GM12878 (cell line): Measurements from ENCODE around the gene SERPINB13. TPM values are rescaled to one million over a fixed set of nuclear protein-coding genes. Genes with fewer than 3 reads are reported as not detected.

ENCODE experiments used
- EP300 ChIP-seq, 2 experiments: fragments of 150-350 bp in 1 of 2; IDR thresholded peaks; 2 replicates each; pipeline ENCODE4 v1.6.1; 2011 to 2012; ENCODE audit warnings: low read depth in 2 of 2, low read length in 2 of 2, borderline replicate concordance in 1 of 2, improper control_type of control experiment in 1 of 2, inconsistent platforms in 1 of 2; ENCODE audit not compliant: control insufficient read depth in 1 of 2
- ESRRA ChIP-seq: IDR thresholded peaks from 2 replicates; pipeline ENCODE4 v1.6.1; 2012; ENCODE audit warnings: mild to moderate bottlenecking, low read length, improper control_type of control experiment
- ETV6 ChIP-seq, 2 experiments: fragments of 450-650 bp in 1 of 2; IDR thresholded peaks in 1 of 2; conservative IDR thresholded peaks in 1 of 2; 2 replicates each; pipeline ENCODE4 v1.6.1; 2014; ENCODE audit warnings: antibody characterized with exemption in 1 of 2, borderline replicate concordance in 1 of 2, low read depth in 1 of 2, mild to moderate bottlenecking in 1 of 2, moderate library complexity in 1 of 2
- IKZF1 ChIP-seq: fragments of 450-650 bp; conservative IDR thresholded peaks from 2 replicates; pipeline ENCODE4 v1.6.1; 2017; ENCODE audit warnings: antibody characterized with exemption, mild to moderate bottlenecking
- KLF5 ChIP-seq: fragments of 450-650 bp; IDR thresholded peaks from 2 replicates; pipeline ENCODE4 v1.6.1; 2014; ENCODE audit warnings: mild to moderate bottlenecking; ENCODE audit not compliant: partially characterized antibody
- LARP7 ChIP-seq: fragments of 450-650 bp; IDR thresholded peaks from 2 replicates; pipeline ENCODE4 v1.6.1; 2017; ENCODE audit warnings: mild to moderate bottlenecking
- MEF2A ChIP-seq: IDR thresholded peaks from 2 replicates; pipeline ENCODE4 v1.6.1; 2011; ENCODE audit warnings: low read depth, mild to moderate bottlenecking, low read length, moderate library complexity; ENCODE audit not compliant: insufficient read depth
- NFXL1 ChIP-seq: fragments of 450-650 bp; IDR thresholded peaks from 2 replicates; pipeline ENCODE4 v1.6.1; 2017; ENCODE audit warnings: antibody characterized with exemption, mild to moderate bottlenecking, borderline replicate concordance
- polyA plus RNA-seq, 11 experiments: library from polyadenylated mRNA; depleted of rRNA in 4 of 11; unstranded in 6 of 11; stranded (reverse) in 5 of 11; fragments of >200 nt; fragmentation: Nextera tagmentation in 4 of 11; fragmentation: Illumina TruSeq in 1 of 11; extraction: Ambion mirVana in 4 of 11; extraction: Trizol in 1 of 11; gene quantifications; 1 replicate in 1 of 11; 2 replicates in 10 of 11; pipeline versions ENCODE4 v1.2.1 to v1.2.3, GENCODE V29; 2011 to 2016; ENCODE audit warnings: inconsistent platforms in 2 of 11, missing spikeins in 2 of 11, low read depth in 1 of 11
- total RNA-seq, 4 experiments: library from RNA; depleted of rRNA in 3 of 4; stranded (reverse); fragments of >200 nt in 3 of 4; fragmentation: Illumina TruSeq in 1 of 4; extraction: Trizol in 1 of 4; gene quantifications; 2 replicates each; pipeline versions ENCODE4 v1.2.1 to v1.2.3, GENCODE V29; 2013 to 2021
- TF ChIP-seq, protein P1 (sequence below): IDR thresholded peaks from 2 replicates; pipeline ENCODE4 v1.6.1; 2011; ENCODE audit warnings: low read depth, mild to moderate bottlenecking, low read length, moderate library complexity, borderline replicate concordance; ENCODE audit errors: extremely low read depth
- TF ChIP-seq, protein P2 (sequence below): IDR thresholded peaks from 2 replicates; pipeline ENCODE4 v1.6.1; 2012; ENCODE audit warnings: mild to moderate bottlenecking, low read depth, low read length

Gene SERPINB13
- total and polyA plus RNA-seq, 10 of the 15 experiments (the other 5 are each of a cell fraction or from before 2014, with no cell fraction given): not detected

- no peak for TF ChIP-seq MEF2A
- TF ChIP-seq ETV6 (conservative IDR thresholded peaks at IDR 0.05 in 1 of 2, IDR thresholded peaks at IDR 0.05 in 1 of 2; ENCODE audit: borderline replicate concordance in 1 of 2, low read depth in 1 of 2): no peak
- no peak for TF ChIP-seq KLF5
- TF ChIP-seq, protein P1, sequence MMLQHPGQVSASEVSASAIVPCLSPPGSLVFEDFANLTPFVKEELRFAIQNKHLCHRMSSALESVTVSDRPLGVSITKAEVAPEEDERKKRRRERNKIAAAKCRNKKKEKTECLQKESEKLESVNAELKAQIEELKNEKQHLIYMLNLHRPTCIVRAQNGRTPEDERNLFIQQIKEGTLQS: no peak
- TF ChIP-seq ESRRA: no peak
- TF ChIP-seq, protein P2, sequence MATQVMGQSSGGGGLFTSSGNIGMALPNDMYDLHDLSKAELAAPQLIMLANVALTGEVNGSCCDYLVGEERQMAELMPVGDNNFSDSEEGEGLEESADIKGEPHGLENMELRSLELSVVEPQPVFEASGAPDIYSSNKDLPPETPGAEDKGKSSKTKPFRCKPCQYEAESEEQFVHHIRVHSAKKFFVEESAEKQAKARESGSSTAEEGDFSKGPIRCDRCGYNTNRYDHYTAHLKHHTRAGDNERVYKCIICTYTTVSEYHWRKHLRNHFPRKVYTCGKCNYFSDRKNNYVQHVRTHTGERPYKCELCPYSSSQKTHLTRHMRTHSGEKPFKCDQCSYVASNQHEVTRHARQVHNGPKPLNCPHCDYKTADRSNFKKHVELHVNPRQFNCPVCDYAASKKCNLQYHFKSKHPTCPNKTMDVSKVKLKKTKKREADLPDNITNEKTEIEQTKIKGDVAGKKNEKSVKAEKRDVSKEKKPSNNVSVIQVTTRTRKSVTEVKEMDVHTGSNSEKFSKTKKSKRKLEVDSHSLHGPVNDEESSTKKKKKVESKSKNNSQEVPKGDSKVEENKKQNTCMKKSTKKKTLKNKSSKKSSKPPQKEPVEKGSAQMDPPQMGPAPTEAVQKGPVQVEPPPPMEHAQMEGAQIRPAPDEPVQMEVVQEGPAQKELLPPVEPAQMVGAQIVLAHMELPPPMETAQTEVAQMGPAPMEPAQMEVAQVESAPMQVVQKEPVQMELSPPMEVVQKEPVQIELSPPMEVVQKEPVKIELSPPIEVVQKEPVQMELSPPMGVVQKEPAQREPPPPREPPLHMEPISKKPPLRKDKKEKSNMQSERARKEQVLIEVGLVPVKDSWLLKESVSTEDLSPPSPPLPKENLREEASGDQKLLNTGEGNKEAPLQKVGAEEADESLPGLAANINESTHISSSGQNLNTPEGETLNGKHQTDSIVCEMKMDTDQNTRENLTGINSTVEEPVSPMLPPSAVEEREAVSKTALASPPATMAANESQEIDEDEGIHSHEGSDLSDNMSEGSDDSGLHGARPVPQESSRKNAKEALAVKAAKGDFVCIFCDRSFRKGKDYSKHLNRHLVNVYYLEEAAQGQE: no peak
- no peak for TF ChIP-seq IKZF1
- no peak for TF ChIP-seq LARP7
- no peak for TF ChIP-seq NFXL1
- TF ChIP-seq EP300 (IDR thresholded peaks at IDR 0.05; ENCODE audit: borderline replicate concordance in 1 of 2, control insufficient read depth in 1 of 2, low read depth in 2 of 2, low read length in 2 of 2): no peak
- TF ChIP-seq, all 136 proteins: peak for 0
Observed at GRCh38 chr18:63567276-63567675, 19.9 kb upstream of the SERPINB13 start (continued).
